Breast epithelium (tissue), 4 donors: ENCODE data around the gene DRAXIN. TPM values are rescaled to one million over a fixed set of nuclear protein-coding genes. Genes with fewer than 3 reads are reported as not detected.
A peak's percentile ranks its signal among the peaks of the same experiment; 100 is the strongest.

Source experiments
- DNase-seq, 2 donors: peaks; one replicate each; pipeline ENCODE4 v3.0.0-alpha.2; 2019; ENCODE audit warnings: low spot score in 2 of 2
- H3K27ac ChIP-seq, 2 donors: fragments of 200-600 bp; sonication (generic) in 1 of 2; one replicate each; pipeline ENCODE4 v1.5.1; 2016 to 2019; ENCODE audit warnings: mild to moderate bottlenecking in 1 of 2
- H3K27me3 ChIP-seq, 2 donors: fragments of 200-600 bp; sonication (generic) in 1 of 2; one replicate each; pipeline versions ENCODE4 v1.5.1 to v1.6.0; 2017 to 2019; ENCODE audit warnings: control low read depth in 1 of 2, mild to moderate bottlenecking in 1 of 2
- H3K36me3 ChIP-seq: fragments of 200-600 bp; one replicate; pipeline ENCODE4 v1.5.1; 2019
- H3K4me1 ChIP-seq, 2 donors: fragments of 200-600 bp; sonication (generic); one replicate each; pipeline ENCODE4 v1.5.1; 2016 to 2019; ENCODE audit warnings: control low read depth in 1 of 2
- H3K4me3 ChIP-seq, 3 donors: fragments of 200-600 bp; sonication (generic); 1 replicate in 2 of 3; 2 replicates in 1 of 3; pipeline ENCODE4 v1.5.1; 2016 to 2019; ENCODE audit warnings: mild to moderate bottlenecking in 3 of 3, moderate library complexity in 2 of 3
- H3K9me3 ChIP-seq, 2 donors: fragments of 200-600 bp; sonication (generic) in 1 of 2; one replicate each; pipeline ENCODE4 v1.5.1; 2016 to 2019; ENCODE audit warnings: control low read depth in 1 of 2
- CTCF ChIP-seq, 3 donors: fragments of 450-650 bp; IDR thresholded peaks; one replicate each; pipeline ENCODE4 v1.5.1; 2016 to 2017; ENCODE audit warnings: antibody characterized with exemption in 3 of 3, mild to moderate bottlenecking in 3 of 3, moderate library complexity in 3 of 3
- POLR2A ChIP-seq: fragments of 450-650 bp; IDR thresholded peaks from one replicate; pipeline ENCODE4 v1.6.1; 2016; ENCODE audit warnings: antibody characterized with exemption, mild to moderate bottlenecking, moderate library complexity
- POLR2AphosphoS5 ChIP-seq, 3 donors: sonication (generic); formaldehyde crosslinking; IDR thresholded peaks; one replicate each; pipeline ENCODE4 v1.6.1; 2017; ENCODE audit warnings: antibody characterized with exemption in 3 of 3
- intact Hi-C: fragments of 100-400 bp; cut with DNase I; formaldehyde crosslinking; loops from one replicate; pipeline ENCODE4 v1.15.1; 2023; ENCODE audit warnings: low total_unique reads
- total RNA-seq, 3 donors: library from RNA; depleted of rRNA; stranded (reverse); fragments of >200 nt; gene quantifications; one replicate each; pipeline ENCODE4 v1.1.0, GENCODE V29; 2016

Gene DRAXIN
- total RNA-seq, 3 donors from 2014 or later: under 0.01 to 0.15 (median under 0.01) TPM

- Histone ChIP-seq H3K4me3 (no peak overlapping the region), H3K4me1 (no peaks in the 10 kb centered on the region), H3K36me3 (peaks cover 8% of the 10 kb centered on the region), H3K9me3 (no peaks in the 10 kb centered on the region), H3K27ac (no peak overlapping the region), H3K27me3 (no peaks in the 10 kb centered on the region)
- DNase-seq: no peak
- TF ChIP-seq POLR2AphosphoS5 (IDR thresholded peaks at IDR 0.05): no peak
- TF ChIP-seq CTCF (IDR thresholded peaks at IDR 0.05): no peak
- no peak for TF ChIP-seq POLR2A
- intact Hi-C loops: loop anchor here (10.0 kb wide), 1 partner anchor 50 kb away; no protein-coding TSS in a partner anchor
These were observed 17.0 kb upstream of the DRAXIN start for GRCh38 chr1:11674488-11674887.

GRCh38 chr1:11675325-11675724, 16.2 kb upstream of the DRAXIN start:
- no peak overlapping the region for H3K27ac ChIP-seq
- H3K36me3 ChIP-seq: peaks cover 8% of the 10 kb centered on the region
- no peaks in the 10 kb centered on the region for H3K27me3 ChIP-seq
- no peak overlapping the region for H3K4me3 ChIP-seq
- H3K9me3 ChIP-seq: no peaks in the 10 kb centered on the region
- TF ChIP-seq POLR2A (no peak), POLR2AphosphoS5 (IDR thresholded peaks at IDR 0.05) (no peak), CTCF (IDR thresholded peaks at IDR 0.05) (no peak)
- DNase-seq: no peak
- intact Hi-C loops: loop anchor here (10.0 kb wide), 1 partner anchor 49 kb away; no protein-coding TSS in a partner anchor
- no peaks in the 10 kb centered on the region for H3K4me1 ChIP-seq

- H3K27ac ChIP-seq: no peak overlapping the region
- H3K4me1 ChIP-seq: no peaks in the 10 kb centered on the region
- no peaks in the 10 kb centered on the region for H3K27me3 ChIP-seq
- no peaks in the 10 kb centered on the region for H3K9me3 ChIP-seq
- no peak for DNase-seq
- peaks cover 8% of the 10 kb centered on the region for H3K36me3 ChIP-seq
- intact Hi-C loops: loop anchor here (10.0 kb wide), 1 partner anchor 48 kb away; no protein-coding TSS in a partner anchor
- TF ChIP-seq CTCF (IDR thresholded peaks at IDR 0.05): no peak
- TF ChIP-seq POLR2AphosphoS5 (IDR thresholded peaks at IDR 0.05): no peak
- no peak for TF ChIP-seq POLR2A
- H3K4me3 ChIP-seq: no peak overlapping the region
These were observed 15.0 kb upstream of the DRAXIN start for GRCh38 chr1:11676386-11677103.

GRCh38 chr1:11678442-11678841, 13.1 kb upstream of the DRAXIN start:
- TF ChIP-seq POLR2AphosphoS5 (IDR thresholded peaks at IDR 0.05) (no peak), CTCF (IDR thresholded peaks at IDR 0.05) (no peak), POLR2A (no peak)
- Histone ChIP-seq H3K4me3 (no peak overlapping the region), H3K27me3 (no peaks in the 10 kb centered on the region), H3K4me1 (no peaks in the 10 kb centered on the region), H3K27ac (no peak overlapping the region), H3K36me3 (peaks cover 8% of the 10 kb centered on the region), H3K9me3 (no peaks in the 10 kb centered on the region)
- intact Hi-C loops: loop anchor here (10.0 kb wide), 1 partner anchor 46 kb away; no protein-coding TSS in a partner anchor
- no peak for DNase-seq

GRCh38 chr1:11680270-11681070, 11.0 kb upstream of the DRAXIN start:
- Histone ChIP-seq H3K27me3 (no peaks in the 10 kb centered on the region), H3K4me3 (peak overlapping the region; percentile 82 to 93 (median 92)), H3K9me3 (no peaks in the 10 kb centered on the region), H3K36me3 (no peaks in the 10 kb centered on the region), H3K4me1 (no peaks in the 10 kb centered on the region), H3K27ac (peak overlapping the region; percentile 88 to 95)
- intact Hi-C loops: no loop called here
- TF ChIP-seq POLR2AphosphoS5 (IDR thresholded peaks at IDR 0.05): no peak
- TF ChIP-seq CTCF (IDR thresholded peaks at IDR 0.05): no peak
- no peak for TF ChIP-seq POLR2A
- no peak for DNase-seq
